GM19455 (cell line): ENCODE measurements around the gene CMTM2.

Experiments
- ATAC-seq: cut with Tn5 transposase; IDR thresholded peaks from one replicate; pipeline ENCODE4 v1.9.1; 2021; ENCODE audit not compliant: unreplicated experiment

The CMTM2 gene

DNA sequence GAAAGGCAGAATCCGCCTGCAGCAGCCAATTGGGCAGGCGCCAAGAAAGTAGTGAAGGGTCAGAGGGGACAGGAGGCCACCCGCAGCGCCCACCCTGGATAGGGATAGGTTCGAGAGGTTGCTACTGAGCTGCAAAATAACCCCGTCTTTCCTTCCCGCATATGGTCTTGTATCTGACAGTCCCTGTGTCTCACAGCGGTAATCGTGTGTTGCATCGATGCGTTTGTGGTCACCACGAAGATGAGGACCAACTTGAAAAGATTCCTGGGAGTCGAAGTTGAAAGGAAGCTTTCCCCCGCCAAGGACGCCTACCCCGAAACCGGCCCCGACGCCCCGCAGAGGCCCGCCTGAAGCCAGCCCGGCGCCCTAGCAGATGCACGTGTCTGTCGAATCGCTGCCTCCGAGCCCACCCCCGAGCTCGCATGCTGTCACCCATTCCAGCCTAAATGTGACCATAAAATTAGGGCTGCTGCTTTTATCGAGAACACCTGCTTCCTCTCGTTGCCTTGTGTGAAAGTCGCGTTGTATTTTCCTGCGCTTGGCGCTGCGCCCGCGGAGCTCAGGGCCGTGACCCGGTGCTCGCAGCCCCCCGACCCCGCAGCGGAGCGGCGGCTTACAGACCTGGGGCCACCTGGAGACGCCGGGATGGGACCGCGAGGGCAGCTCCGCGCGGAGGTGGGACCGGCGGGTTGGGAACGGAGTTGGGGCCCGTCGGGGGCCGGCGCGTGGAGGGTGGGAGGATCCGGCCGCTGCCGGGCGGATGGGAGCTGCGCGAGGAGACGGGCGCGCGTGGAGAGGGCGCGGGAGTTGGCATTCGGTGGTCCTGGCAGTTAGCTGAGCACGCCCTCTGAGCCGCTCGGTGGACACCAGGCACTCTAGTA is at the start of gene CMTM2:
TSS of gene CMTM2 (plus strand) at position 813 of the 881 bp plus-strand sequence. CDS start 145 bp downstream, outside the sequence.
- ATAC-seq, result no peak

DNA sequence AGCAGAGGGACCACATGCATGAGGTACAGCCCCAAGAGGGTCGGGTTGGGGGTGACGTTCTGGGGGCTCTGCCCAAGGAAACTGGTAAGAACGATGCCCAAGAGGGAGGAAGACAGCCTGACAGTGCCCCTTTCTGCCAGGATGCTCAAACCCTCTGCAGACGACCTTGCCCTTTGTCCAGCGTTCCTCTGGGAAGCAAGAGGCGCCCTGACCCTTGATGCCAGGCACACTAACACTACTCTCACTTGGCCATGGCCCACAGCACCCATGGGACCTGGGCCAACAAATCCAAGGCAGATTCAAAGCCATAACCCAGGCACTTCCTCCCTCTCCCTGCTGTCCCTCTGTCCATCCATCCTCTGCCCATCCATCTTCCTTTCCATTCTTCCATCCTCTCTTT is 49.8 kb upstream of the CMTM2 start:
- no peak for ATAC-seq

- no peak for ATAC-seq
These were observed 44.9 kb upstream of the CMTM2 start for GRCh38 chr16:66534376-66534799.

DNA sequence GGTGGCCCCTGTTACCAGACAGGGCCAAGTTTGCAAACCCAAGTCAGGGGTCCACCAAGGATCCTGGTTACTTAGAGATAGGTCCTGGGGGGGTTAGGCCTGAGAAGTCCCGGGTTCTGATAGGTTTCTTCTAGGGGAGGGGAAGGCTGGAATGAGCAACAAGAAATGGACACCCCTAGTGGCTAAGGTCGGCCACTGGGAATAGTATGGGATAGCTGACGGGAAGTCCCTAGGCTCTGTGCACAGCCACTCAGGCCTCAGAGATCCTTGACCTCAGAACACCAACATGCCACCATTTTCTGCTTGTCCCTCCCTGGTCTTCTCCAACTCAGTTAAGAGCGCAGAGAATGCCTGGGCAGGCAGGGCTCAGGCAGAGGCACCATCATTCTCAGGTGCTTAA is 42.7 kb upstream of the CMTM2 start:
- no peak for ATAC-seq

DNA sequence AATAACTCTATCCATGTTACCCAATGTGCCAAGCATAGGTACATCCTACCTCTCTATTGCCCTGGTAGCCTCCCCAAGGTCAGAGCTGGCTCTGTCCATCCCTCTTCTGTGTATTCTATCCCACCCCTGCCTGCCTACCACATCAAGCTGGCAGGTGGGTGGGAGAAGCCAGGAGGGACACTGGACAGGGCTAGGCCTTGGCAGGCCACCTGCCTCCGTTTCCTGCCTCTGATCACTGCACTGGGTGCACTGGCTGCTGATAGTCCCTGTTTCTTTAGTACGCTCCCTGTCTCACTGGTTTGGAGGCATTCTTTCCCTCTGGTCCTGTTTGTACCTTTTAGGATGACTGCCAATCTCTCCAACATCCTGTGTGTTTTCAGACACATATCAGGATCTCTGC is 42.0 kb upstream of the CMTM2 start:
- no peak for ATAC-seq

GRCh38 chr16:66538910-66539309 is 40.4 kb upstream of the CMTM2 start:
- ATAC-seq, result no peak

GRCh38 chr16:66539623-66540469 is 39.4 kb upstream of the CMTM2 start:
- no peak for ATAC-seq

DNA sequence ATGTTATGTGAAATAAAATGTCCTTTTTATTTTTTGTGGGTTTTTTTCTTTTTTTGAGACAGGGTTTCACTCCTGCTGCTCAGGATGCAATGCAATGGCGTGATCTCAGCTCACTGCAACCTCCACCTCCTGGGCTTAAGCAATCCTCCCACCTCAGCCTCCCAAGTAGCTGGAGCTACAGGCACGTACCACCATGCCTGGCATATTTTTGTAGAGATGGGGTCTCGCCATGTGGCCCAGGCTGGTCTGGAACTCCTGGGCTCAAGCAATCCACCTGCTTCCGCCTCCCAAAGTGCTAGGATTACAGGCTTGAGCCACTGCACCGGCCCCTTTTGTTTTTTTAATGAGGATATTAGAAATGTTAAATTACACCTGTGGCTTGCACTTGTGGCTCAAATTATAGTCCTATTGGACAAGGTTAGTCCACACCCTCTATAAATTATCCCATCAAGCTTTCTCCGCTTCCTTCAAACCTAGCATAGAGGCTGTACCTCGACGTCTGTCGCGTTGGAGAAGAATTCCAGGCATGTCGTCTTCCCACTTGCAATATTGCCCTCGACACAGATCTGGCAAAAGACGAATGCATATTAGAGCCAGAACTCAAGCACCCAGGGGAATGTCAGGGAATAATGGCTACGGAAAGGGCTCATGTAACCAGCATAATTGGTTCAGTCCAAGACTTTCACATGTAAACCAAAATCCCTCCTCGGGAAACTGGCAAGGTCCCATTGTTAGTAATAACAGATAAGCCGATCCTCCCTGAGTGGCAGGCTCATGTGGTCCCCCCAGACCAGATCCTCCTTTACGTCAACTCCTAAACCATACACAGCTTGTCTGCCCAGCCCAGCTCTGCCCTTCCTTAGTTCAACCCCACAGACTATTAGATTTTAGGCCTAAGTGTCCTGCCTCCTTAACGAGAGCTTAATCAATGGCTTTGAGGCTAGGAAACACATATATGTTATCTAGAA is 37.6 kb upstream of the CMTM2 start:
- no peak for ATAC-seq

DNA sequence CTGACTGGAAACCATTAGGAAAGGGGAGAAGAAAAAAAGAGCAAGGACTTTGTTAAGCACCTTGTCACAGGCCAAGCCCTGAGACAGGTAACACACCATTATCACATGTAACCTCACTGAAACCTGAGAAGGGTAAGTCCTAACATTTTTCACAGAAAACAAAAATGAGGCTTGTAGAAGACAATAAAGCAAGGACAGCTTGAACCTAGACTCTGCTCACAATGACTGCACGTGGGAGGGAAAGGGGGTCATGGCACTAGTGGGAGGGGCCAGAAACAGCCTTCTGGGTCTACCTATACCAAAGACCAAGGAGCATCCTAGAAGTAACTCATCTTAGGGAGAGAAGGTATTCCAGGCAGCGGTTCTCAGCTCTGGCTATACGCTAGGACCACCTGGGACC is 36.9 kb upstream of the CMTM2 start:
- no peak for ATAC-seq

DNA sequence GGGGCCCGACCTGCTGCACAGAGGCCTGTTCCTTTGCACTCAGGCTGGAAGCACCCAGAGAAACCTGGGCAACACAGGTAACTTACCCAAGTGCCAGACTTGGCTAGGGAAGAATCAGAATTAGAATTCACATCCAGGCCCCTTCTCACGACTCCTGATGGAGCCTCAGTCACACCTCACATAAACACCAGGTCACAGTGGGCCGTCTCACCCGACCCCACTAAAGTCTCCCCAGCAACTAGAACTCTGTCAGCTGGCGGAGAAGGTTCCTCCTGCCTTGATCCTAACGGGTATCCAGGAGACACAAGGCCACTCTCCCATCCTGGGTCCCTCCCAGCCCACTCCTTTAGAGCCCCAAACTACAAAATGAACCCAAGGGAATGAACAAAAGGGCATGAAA is 35.7 kb upstream of the CMTM2 start:
- no peak for ATAC-seq

GRCh38 chr16:66544016-66544757 is 35.1 kb upstream of the CMTM2 start:
- no peak for ATAC-seq

- ATAC-seq, result no peak
These were observed 31.9 kb upstream of the CMTM2 start for GRCh38 chr16:66547101-66547989.

- no peak for ATAC-seq
These were observed 31.2 kb upstream of the CMTM2 start for GRCh38 chr16:66548068-66548467.

DNA sequence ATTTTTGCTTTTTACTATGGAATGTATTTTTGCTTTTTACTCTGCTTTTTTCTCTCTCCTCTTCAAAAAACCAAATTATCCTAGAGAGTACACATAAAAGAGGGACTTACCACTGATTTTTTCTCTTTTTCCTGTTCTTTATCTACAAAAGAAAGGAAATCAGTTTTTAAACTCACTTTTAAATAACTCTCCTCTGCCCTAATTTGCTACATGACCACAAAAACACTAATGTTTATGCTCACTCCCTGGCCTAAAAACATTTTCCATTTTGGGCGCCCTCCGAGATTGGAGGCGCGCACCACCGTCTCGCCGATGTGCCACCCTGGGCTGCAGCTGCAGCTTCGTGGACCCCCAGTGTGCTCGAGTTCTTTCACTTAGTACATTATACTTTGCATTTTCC is 30.4 kb upstream of the CMTM2 start:
- ATAC-seq, result no peak

DNA sequence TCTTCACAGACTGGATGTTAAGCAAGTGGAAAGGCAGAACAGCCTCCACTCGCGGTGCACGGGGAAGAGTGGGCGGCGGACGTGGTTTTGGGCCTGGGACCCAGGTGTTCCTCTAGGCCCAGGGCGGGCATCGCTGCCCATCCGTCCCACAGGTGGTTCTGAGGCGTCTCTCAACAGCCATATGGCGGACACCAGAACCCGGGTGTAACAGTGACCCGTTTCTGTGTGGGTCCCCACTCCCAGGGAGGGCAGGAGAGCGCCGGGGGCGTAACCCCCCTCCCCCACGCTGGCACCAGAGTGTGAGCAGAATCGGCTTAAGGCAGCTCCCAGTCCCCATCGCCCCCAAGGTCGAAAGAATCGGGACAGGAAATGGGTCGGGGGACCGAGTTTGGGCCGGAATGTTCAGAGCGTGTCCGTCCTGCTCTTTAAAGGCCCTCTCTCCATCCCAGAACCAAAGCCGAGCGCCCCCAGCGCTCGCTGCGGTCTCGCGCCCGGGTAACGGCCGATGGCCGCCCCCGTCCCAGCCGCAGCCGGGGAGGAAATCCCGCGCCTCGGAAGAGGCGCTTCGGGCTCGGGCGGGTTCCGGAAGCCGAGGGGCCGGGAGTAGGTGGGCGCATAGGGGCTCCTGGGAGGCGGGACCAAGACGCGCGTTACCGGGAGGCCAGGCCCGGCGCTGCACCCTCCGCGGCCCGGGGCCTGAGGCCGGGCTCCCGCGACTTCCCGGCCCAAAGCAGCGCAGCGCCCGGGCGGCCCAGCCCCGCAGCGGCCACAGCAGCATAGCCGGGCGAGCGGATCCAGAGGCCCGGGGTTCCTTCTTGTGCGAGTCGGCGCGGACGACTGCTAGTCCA is 29.8 kb upstream of the CMTM2 start, which contains the start of gene TK2:
TSS of gene TK2 (minus strand) at position 839 of the 848 bp plus-strand sequence. CDS start at position 778, 61 bp downstream.
- no peak for ATAC-seq

- ATAC-seq, result no peak
These were observed 27.9 kb upstream of the CMTM2 start for GRCh38 chr16:66551348-66551759.

GRCh38 chr16:66551788-66552285 is 27.4 kb upstream of the CMTM2 start:
- ATAC-seq, result peak; percentile 21
